ENCODE results near the gene CFAP57.
A peak's percentile ranks its signal among the peaks of the same experiment; 100 is the strongest.

Gene CFAP57

GRCh38 chr1:43165765-43166164 is 6.4 kb upstream of the CFAP57 start:
- H3K27ac ChIP-seq = no peak overlapping the region
- TF ChIP-seq CTCF (conservative IDR thresholded peaks at IDR 0.05; ENCODE audit: low read depth) = no peak
- CTCF ChIA-PET = interaction anchor here (0.5 kb wide), 1 partner anchor 84 kb away, joined by 3 read pairs; no protein-coding TSS in a partner anchor
- no peak for DNase-seq (ENCODE audit: low spot score)
- POLR2A ChIA-PET (ENCODE audit: low non-redundant PET) = no interaction called here

- TF ChIP-seq CTCF (conservative IDR thresholded peaks at IDR 0.05; ENCODE audit: low read depth) = no peak
- POLR2A ChIA-PET (ENCODE audit: low non-redundant PET) = interaction anchor here (0.8 to 0.9 kb wide), 2 partner anchors 48 to 748 kb away, joined by 4 read pairs; no protein-coding TSS in a partner anchor
- peak overlapping the region; percentile 59 for H3K27ac ChIP-seq
- CTCF ChIA-PET = interaction anchor here (0.7 kb wide), 1 partner anchor 26 kb away, joined by 3 read pairs; no protein-coding TSS in a partner anchor
- peak; percentile 15 for DNase-seq (ENCODE audit: low spot score)
Measured at GRCh38 chr1:43171312-43171875, 736 bp upstream of the CFAP57 start.

GRCh38 chr1:43172527-43172972 is 420 bp downstream of the CFAP57 start:
- peak; percentile 97 for DNase-seq (ENCODE audit: low spot score)
- ChIA-PET CTCF (interaction anchor here (1.0 kb wide), 1 partner anchor 11 kb away, joined by 3 read pairs; no protein-coding TSS in a partner anchor), POLR2A (ENCODE audit: low non-redundant PET) (interaction anchor here (0.7 to 0.8 kb wide), 2 partner anchors 37 to 747 kb away, joined by 4 read pairs; no protein-coding TSS in a partner anchor)
- H3K27ac ChIP-seq = peak overlapping the region; percentile 59
- no peak for TF ChIP-seq CTCF (conservative IDR thresholded peaks at IDR 0.05; ENCODE audit: low read depth)

- no peak for DNase-seq (ENCODE audit: low spot score)
- TF ChIP-seq CTCF (conservative IDR thresholded peaks at IDR 0.05; ENCODE audit: low read depth) = no peak
- ChIA-PET CTCF (no interaction called here), POLR2A (ENCODE audit: low non-redundant PET) (no interaction called here)
- no peak overlapping the region for H3K27ac ChIP-seq
Measured at GRCh38 chr1:43174873-43175272, 2.7 kb downstream of the CFAP57 start.

GRCh38 chr1:43177691-43178090 is 5.6 kb downstream of the CFAP57 start:
- TF ChIP-seq CTCF (conservative IDR thresholded peaks at IDR 0.05; ENCODE audit: low read depth) = no peak
- CTCF ChIA-PET = no interaction called here
- DNase-seq (ENCODE audit: low spot score) = no peak
- POLR2A ChIA-PET (ENCODE audit: low non-redundant PET) = no interaction called here
- H3K27ac ChIP-seq = no peak overlapping the region

- no peak overlapping the region for H3K27ac ChIP-seq
- DNase-seq (ENCODE audit: low spot score) = no peak
- POLR2A ChIA-PET (ENCODE audit: low non-redundant PET) = no interaction called here
- no peak for TF ChIP-seq CTCF (conservative IDR thresholded peaks at IDR 0.05; ENCODE audit: low read depth)
- CTCF ChIA-PET = no interaction called here
Measured at GRCh38 chr1:43184388-43184787, 12.3 kb downstream of the CFAP57 start.

Data from RWPE1 (cell line).